NCI-H2107 treated with DMSO at 0.1 percent for 48 hours (cell line): Measurements from ENCODE around the gene SIRPB2.
A peak's percentile ranks its signal among the peaks of the same experiment; 100 is the strongest.

Experiments used
- DNase-seq: peaks from one replicate; lab custom pipeline; 2025; ENCODE audit not compliant: unreplicated experiment; lab: John Stamatoyannopoulos, UW

The SIRPB2 gene

DNA sequence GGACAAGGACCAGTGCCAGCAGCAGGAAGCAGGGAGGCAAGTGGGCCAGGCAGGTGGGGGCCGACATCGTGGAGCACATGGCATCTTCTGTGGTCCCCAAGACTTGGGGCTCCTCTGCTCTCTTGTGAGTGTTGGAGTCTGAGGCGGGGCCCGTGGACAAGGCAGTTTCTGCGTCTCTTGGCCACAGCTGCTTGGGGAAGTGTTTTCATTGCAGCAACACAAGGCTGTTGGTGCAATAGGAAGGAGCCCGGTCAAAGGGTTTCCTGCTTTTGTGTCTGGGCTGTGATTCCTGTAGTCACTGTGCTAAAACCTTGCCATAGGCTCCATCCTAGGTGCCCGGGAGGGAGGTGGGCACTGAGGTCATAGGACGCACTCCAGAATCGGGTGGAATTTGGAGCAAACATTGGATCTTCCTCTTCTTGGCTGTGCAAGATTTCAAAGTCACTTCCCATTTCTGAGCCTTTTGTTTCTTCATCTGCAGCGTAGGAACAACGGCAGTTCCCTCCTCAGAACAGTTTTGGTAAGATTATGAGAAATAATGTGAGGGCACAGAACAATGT lies at the start of gene SIRPB2:
TSS of gene SIRPB2 (minus strand) at position 140 of the 560 bp plus-strand sequence. CDS start at position 79, 61 bp downstream.
- DNase-seq = no peak

DNA sequence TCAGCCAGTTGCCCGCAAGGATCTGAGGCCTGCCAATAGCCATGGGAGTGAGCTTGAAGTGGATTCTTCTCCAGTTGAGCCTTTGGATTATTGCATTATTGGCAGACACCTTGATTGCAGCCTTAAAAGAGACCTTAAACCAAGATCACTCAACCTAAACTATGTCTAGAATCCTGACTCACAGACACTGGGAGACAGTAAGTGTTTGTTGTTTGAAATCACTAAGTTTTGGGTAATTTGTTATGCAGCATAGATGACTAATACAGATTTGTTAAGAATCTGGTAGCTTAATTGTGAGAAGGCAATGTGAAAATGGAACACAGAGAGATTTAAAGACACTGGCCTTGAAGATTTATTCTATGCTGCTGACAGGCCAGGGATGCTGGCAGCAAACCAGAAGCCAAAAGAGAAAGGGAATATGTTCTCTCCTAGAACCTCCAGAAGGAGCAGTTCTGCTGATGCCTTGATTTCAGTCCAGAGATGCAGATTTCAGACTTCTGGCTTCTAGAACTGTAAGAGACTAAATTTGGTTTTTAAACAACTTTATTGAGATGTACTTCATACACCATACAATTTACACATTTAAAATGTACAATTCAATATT lies 48.7 kb upstream of the SIRPB2 start:
- no peak for DNase-seq

DNA sequence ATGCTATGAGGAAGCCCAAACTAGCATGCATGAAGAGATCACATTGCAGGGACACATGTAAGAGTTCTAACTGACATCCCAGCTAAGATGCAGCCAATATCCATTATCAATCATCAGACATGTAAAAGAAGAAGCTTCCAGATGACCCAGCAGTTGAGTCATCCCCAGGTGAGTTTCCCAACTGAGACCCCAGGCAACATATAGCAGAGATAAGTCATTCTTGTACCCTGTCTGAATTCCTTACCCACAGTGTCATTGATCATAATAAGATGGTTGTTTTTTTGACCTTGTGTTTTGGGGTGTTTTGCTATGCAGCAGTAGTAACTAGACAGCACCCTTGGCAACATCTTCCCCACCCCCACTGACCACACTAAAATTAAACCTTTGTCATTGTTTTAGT lies 47.4 kb upstream of the SIRPB2 start:
- DNase-seq = no peak

DNA sequence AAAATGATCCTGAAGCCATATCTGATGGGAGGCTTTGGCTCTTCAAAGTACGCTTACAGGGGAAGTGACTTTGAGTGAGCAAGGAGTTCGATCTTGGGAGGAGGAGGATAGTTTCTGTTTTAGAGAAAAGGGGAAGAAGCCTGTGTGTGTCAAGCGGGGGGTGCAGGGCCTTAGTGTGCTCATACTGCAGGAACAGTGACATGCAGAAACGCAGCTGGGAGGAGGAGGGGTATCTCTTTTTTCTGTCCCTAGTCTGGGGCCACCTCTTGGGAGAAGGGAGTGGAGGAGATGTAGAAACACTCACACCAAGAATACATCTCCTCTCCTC lies 46.5 kb upstream of the SIRPB2 start:
- no peak for DNase-seq

DNA sequence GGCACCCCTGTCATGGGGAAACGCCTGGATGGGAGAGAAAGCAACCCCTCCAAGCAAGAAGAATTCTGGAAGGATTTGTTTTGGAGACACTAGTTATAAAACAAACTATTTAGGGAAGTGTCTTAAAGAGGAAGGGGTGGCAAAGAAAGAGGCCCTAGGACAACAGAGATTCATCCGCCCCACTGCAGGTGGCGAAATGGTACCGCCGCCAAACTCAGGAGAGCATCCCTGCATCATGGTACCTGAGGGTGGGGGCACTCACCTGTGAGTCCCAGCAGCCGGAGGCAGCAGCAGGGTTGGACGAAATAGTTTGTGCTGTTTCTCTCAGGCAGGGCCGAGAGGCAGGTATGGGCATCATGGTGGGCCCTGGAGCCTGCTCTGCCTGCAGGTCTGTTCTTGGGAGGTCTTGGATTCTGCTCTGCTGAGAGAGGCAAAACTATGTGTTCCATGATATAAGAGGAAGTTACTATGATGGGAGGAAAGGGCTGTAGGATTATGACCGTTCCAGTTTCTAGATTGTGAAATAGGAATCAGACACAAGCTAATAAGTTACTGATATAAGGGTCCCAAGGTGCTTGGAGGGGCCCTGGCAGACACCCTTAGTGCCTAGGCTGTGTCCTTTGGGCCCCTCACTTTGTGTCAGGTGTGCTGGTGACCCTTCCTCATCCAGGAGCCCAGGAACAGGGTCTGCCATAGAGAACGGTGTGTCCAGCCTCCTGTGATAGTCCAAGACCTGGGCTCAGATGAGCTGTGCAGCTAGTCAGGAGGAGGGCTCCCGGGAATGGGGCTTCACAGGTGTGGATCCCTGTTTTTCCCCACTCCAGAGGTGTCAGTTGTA lies 45.9 kb upstream of the SIRPB2 start:
- DNase-seq = no peak

DNA sequence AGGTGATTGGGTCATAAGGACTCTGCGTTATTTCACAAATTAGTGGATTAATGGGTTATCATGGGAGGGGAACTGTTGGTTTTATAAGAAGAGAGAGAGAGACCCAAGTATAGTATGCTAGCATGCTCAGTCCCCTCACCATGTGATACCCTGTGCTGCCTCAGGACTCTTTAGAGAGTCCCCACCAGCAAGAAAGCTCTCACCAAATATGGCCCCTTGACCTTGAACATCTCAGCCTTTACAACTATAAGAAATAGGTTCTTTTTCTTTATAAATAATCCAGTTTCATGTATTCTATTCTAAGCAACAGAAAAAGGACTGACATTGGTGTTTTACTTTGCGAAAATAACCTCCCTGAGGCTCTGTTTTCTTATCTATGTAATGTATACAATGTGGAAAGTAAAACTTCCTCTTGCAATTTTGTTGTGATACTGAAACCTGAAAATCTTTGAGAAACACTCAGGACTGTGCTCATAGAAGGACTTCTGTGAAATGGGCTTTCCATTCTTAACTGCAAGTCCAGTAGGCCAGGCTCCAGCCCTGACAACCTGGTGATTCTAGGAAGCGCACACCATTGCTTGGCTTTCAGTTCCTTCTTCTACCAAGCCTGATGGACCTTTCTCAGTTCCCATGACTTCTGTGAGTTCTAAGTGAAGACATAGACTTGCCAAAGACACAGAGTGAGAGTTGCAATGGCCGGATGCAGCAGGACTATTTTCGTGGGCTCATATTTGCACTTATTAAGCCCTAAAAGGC lies 44.4 kb upstream of the SIRPB2 start:
- no peak for DNase-seq

DNA sequence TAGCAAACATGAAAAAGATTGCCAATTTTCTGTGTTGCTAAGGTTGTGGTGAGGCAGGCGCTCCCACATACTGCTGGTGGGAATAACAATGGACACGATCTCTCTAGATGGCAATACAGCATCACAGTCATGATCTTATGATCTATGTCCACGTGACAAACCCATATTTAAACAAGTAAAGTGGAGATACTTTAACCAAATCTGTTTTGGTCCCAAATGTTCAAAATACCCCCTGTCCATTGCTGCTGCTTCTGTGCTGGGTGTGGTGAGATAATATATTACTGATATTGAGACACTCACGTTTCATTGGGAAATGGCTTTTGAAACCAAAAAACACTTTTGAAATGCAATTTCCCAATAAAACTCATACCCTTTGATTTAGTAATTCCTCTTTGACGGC lies 43.3 kb upstream of the SIRPB2 start:
- no peak for DNase-seq

DNA sequence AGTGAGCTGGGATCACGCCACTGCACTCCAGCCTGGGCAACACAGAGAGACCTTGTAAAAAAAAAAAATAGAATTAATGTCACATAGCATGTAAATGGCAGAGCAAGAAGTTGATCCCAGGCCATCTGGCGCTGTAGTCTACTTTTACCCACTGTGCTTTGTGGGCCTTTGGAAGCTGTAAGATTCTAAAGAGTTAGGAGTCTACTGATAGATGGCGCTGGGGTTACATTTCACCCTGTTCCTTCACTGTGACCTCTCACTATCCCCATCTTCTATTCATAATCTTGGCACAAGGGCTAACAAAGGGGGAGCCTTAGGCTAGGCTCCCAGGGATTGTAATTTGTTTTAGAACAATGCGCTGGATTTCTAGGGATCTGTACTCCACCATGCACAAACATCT lies 41.8 kb upstream of the SIRPB2 start:
- DNase-seq = no peak

DNA sequence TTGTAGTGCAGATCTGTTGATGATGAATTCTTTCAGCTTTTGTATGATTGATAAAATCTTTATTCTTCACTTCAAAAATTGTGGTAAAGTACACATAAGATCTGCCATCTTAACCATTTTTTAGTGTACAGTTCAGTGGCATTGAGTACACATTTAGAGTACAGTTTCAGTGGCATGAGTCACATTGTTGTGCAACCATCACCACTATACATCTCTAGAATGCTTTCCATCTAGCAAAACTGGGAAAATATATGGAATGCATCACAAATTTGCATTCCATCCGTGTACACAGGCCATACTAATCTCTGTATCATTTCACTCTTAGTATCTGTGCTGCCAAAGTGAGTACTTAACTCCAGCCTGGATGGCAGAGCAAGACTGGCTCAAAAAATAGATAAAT lies 37.6 kb upstream of the SIRPB2 start:
- DNase-seq = no peak

DNA sequence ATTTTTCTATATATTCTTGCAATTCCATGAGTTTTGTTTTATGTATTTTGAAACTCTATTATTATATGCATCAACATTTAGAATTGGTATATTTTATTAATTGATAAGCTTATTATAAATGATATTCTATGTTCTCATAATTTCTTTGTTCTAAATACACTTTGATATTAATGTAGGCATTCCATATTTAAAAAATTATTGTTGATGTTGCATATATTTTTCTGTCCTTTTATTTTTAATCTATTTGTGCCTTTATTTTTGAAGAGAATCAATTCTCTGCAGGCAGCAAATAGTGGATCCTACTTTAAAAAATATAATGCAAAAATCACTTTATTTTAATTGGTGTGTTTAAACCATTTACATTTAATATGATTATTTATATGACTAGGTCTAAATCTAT lies 36.7 kb upstream of the SIRPB2 start:
- DNase-seq = no peak

DNA sequence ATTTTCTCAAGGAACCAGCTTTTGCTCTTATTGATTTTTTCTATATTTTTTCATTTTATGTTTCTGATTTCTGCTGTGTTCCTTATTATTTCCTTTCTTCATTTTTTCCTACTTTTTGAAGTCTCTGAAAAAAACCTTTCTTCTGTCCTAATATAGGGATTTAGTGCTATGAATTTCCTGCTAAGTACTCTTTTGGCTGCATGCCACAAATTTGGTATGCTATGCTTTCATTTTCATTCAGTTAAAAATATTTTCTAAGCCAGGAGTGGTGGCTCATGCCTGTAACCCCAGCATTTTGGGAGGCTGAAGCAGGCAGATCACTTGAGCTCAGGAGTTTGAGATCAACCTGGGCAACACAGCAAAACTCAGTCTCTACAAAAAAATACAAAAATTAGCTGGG lies 35.7 kb upstream of the SIRPB2 start:
- no peak for DNase-seq

DNA sequence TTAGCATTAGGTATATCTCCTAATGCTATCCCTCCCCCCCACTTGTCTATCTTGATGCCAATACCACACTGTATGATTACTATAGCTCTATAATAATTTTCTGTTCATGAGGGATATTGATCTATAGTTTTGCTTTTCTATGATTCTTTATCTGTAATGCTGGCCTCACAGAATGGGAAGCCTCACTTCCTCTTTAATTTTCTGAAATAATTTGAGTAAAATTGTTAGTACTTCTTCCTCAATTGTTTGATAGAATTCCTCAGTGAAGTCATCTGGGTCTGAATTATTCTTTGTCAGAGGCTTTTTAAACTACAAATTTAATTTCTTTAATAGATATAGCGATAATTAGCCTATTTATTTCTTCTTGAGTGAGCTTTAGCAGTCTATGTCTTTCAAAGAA lies 35.1 kb upstream of the SIRPB2 start:
- DNase-seq = no peak

DNA sequence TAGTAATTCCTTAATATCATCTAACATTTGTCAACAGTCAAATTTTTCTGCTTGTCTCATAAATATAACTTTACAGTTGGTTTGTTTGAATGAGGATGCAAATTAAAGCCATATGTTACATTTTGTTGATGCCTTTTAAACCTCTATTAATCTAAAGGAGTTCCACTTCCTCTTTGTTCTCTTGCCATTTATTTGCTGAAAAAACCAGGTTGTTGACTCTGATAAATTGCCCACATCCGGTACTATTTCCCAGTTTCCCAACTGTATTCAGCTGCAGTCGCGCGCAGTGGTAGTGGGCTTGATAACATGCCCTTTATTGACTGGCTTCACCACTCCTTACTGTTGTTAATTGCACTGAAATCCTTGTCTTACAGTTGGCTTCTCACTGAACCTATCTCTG lies 32.8 kb upstream of the SIRPB2 start:
- DNase-seq = no peak

DNA sequence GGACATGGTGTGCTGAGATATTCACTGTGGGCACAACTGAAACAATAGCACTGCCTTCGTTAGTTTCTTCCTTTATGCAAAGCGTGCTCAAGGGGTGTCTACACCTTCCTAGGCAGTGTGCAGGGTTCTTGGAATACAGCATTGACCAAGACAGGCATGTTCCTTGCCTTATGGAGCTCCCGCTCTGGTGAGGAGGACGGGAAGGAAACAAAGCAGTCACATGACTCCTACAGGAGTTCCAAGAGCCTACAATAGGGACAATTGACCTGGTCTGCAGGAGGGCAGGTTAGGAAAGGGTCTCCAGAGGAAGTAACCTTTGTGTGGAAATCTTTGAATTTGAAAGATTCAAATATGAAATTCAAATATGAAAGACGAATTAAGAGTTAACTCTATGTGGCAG lies 25.8 kb upstream of the SIRPB2 start:
- DNase-seq = no peak

DNA sequence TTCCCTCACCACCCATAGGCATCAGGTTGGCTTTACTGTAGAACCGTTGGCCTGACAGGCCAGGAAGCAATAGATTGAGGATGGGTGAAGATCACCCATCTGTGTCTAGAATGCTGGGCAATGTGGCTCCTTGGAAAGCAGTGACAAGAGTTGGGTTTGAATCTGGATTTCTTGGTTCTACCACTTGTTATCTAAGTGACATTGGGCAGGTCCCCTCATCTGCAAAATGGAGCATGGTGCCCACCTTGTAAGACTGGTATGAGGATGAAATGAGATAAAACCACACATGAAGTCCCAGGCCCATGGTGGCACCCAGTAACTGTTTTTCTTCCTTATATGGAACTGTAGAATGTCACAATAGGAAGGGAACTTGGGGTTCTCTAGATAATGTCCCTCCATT lies 22.6 kb upstream of the SIRPB2 start:
- no peak for DNase-seq

DNA sequence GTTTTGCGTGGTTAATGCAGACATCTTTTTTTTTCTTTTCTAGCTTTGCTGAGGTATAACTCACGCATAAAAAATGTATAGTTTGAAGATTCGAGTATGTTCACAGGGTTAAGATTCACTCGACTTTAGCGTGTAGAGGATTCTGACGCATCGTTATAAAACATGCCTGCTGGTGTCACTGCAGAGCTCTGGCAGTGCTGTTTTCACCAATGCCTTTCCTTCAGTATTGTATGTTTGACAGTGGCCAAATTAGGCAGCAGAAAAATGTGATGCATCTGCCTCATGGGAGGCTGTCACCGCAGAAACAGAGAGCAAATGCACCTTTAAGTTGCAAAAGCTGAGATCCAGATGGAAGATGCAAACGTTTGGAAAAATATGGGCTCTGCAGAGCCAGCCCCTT lies 18.0 kb upstream of the SIRPB2 start:
- no peak for DNase-seq

DNA sequence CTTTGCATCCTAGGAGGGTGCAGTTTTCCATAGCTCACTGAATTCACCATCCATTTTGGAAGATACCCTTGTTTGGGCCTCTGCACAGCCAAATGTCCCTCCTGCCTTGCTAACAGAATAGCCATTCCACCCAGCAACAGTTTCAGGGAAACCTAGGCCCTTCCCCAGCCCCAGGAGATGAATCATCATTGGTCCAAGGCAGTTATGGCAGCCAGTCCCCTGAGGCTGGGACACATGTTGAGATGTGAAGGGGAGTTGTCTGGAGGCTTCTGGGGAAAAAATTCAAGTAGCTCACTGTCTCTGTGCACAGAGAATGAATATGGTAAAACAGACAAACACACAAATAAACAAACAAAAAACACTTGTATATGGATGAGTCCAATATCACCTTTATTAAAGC lies 17.4 kb upstream of the SIRPB2 start:
- DNase-seq = no peak

DNA sequence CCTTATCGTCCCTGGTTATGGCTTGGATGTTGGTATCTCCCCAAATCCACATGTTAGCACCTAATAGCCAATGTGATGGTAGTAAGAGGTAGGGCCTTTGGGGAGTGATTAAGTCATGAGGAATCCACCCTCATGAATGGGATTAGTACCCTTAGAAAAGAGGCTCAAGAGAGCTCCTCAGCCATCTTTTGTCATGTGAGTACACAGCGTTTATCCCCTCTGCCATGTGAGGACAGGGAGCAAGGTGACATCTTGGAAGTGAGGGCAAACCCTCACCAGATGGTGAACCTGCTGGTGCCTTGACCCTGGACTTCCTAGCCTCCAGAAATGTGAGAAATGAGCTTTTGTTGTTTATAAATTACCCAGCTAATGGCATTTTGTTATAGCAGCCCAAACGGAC lies 16.1 kb upstream of the SIRPB2 start:
- DNase-seq = no peak

DNA sequence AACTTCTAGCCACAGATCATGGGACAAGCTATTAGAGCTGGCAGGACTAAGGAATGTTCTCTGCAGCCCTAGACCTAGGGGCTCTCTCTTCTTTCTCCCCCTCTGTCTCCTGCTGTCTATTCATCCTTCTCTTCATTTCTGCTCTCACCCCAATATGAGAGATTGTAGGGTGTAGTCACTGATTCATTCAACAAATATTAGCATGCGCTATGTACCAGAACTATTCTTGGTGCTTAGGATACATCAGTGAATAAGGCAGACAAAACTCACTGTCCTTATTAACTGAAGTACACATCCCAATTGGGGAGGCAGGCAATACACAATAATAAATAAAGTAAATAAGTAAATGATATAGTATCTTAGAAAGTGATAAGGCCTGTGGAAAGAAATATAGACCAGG lies 14.7 kb upstream of the SIRPB2 start:
- no peak for DNase-seq

DNA sequence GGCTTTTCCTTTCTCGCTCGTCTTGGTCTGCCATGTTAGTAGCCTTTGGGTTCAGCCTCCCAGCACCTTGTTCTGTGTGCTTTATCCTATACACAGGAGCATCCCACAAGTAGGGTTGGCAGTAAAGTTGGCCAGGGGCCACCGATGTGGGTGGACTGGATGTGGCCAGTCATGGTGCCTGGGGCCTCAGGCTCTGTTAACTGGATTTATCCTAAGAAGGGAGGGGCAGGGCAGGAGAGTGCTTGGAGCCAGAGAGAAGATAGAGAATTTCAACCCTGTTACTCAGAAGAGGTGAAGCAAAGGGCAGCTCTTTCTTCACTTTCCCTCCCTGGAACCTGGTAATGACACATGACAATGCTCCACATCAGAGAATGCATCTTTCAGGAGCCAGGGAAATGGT lies 14.1 kb upstream of the SIRPB2 start:
- DNase-seq = no peak

DNA sequence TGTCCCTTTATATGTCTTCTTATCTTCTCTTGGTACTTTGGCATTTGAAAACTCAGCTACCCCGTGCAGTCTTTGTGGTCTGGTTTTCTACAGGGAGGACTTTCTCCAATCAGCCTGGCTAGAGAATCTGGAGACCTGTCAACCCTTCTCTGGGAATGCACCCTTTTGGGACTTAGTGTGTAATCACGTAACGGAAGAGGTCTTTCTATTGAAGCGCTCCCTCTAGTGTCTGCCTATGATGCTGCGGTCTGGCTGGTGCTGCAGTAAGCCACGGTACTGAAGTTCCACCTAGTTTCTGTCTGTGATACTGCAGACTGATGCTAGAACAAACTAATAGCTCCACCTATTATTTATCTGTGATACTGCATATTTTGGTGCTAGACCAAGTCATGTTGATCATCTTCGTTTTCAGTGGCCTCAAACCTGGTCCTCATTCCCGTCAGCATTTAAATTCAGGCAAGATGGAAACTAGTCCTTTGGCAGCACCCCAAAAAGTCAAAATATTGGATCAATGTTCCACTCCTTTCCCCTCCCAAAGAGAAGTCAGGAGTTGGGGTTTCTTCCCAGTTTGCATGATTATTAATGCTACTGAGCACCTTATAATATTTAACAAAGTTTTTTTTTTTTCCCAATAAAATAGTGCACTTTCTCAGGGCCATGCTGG lies 12.5 kb upstream of the SIRPB2 start:
- DNase-seq = peak; percentile 88
